Erythroblast (primary cell): Measurements from ENCODE around the gene TMEM140.

Source experiments
- GATA1 ChIP-seq: IDR thresholded peaks from 2 replicates; pipeline ENCODE4 v1.6.1; 2011; ENCODE audit warnings: low read depth, mild to moderate bottlenecking, control low read depth, low read length, moderate library complexity
- POLR2A ChIP-seq: IDR thresholded peaks from 2 replicates; pipeline ENCODE4 v1.6.1; 2011; ENCODE audit warnings: mild to moderate bottlenecking, low read length

GRCh38 chr7:135154734-135155133 is 6.9 kb downstream of the TMEM140 start:
- no peak for TF ChIP-seq POLR2A
- TF ChIP-seq GATA1 = no peak
